GM18520 (cell line): ENCODE data around the gene PTPRJ.
"Not testable (repeated sequence)": the region's sequence is repeated elsewhere in the genome, so short reads cannot be mapped to it uniquely, and the experiment has no call there.

Source experiments
- ATAC-seq: cut with Tn5 transposase; IDR thresholded peaks from one replicate; pipeline ENCODE4 v1.9.1; 2021; ENCODE audit not compliant: unreplicated experiment

Gene PTPRJ

GRCh38 chr11:48017105-48017830, 36.9 kb downstream of the PTPRJ start:
- no peak for ATAC-seq

DNA sequence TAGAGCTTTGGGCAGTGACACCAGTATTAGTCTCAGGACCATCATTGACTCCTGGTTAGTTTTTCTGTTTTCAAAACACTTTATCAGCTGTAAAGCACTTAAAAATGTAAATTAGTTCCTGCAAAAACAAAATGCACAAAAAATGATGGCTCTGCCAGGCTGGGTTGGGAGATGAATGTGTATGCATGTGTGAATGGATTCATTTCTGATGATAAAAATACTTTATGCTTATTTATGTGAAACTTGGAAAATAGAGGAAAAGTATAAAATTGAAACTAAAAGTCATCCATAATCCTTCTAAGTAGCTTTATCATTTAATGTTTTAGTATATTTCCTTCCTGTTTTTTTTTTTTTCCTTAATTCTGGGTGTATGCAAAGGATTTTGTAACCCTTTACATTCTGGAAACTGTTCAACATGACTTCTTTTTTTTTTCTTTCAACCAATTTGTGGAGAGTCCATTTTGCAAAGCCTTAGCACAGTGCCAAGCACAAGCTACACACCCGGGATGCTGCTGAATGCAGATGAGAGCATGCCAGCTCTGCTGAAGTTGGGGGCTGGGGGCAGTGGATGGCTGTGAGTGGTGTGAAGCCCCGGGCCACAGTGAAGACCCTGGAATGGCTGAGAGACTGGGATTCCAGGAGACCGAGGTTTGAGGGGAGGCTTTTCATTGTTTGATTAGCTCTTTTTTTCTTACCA, 37.6 kb downstream of the PTPRJ start:
- no peak for ATAC-seq

DNA sequence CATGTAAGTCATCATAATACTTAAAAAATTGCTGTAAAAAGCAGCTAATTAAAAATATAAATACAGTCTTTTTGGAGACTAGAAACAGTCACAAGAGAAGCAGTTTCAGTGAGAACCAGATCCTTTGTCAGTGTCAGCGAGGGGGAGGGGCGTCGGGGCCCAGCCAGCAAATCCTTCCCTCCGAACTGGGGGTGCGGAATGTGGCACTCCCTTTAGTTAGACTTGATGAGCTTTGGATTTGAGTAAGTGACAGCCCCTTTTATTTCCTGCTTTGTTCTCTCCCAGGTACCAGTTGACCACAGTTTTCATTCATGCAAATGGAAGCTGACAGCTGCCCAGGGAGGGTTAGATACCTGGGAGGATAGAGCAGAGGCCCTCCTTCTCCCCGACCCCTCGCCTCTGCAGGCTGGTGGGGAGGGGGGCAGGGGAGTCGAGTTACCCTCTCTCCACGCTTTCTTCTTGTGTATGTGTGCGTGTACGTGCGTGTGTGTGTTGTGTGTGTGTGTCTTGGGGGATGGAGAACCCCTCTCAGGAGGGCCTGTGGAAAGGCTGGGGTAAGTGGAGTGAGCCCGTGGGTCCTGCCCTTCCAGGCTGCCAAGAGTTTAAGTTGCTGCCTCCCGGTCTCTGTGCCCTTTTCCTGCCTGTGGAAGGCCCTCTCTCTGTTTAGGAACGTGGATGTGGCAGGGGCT, 38.3 kb downstream of the PTPRJ start:
- no peak for ATAC-seq

DNA sequence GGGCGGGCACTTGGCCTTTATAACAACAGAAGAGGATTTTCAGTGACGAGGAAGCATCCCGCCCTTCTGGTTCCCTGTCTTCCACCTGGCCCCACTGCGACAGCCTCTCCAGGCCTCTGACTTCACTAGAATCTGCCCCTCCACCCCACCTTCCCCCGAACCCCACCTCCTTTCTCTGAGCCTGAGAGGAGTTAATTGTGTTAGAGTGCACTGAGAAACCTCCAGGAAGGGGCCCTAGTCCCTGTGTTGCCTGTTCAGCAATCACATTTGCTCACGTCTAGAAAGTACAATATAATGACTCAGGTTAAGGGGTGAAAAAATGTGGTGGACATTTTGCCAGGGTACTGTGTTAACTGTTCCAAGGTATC, 38.8 kb downstream of the PTPRJ start:
- ATAC-seq: no peak

DNA sequence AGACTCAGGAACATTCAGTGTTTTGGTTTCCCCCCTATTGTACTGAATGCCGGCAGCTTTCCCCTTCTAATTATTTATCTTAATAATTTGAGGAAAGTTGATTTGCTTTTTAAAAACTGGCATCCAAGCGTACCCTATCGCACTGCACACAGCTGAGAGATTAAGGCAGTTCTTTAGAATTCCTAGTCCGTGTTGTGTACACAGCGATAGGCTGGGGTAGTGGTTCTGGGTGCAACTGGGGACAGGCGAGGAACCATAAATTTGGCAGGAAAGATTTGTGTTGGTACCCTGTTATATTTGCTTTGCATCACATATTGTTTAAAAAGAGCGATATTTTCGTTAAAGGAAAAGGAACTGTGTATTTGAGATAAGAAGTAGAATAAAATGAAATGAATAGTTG, 39.2 kb downstream of the PTPRJ start:
- no peak for ATAC-seq

GRCh38 chr11:48020092-48020755, 39.9 kb downstream of the PTPRJ start:
- peak; percentile 80 for ATAC-seq

GRCh38 chr11:48021201-48021820, 41.0 kb downstream of the PTPRJ start:
- ATAC-seq: not testable (repeated sequence)

- no peak for ATAC-seq
Observed at GRCh38 chr11:48022445-48022844, 42.1 kb downstream of the PTPRJ start.

GRCh38 chr11:48023608-48024007, 43.2 kb downstream of the PTPRJ start:
- ATAC-seq: not testable (repeated sequence)

DNA sequence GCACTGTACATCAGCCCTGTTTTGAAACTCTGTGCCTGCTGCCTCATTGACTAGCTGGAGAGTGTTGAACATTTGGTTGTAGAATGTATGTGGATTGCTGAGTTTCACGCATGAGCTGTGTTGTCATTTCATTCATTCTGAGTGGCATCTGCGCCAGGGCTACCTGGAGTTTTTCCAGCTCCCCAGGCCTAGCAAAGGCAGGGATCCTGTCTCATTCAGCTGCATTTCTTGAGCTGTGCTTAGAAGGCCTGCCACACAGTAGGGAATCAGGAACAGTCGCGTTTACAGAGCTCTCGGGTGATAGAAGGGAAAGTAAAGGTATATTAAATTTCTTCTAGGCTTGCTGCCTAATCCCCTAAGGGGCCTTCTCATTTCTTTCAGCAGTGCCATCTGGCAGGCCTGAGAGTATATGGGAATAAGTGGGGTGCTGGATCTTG, 44.3 kb downstream of the PTPRJ start:
- no peak for ATAC-seq

GRCh38 chr11:48025293-48025983, 45.1 kb downstream of the PTPRJ start:
- no peak for ATAC-seq

GRCh38 chr11:48025984-48026340, 45.6 kb downstream of the PTPRJ start:
- ATAC-seq: no peak

- ATAC-seq: no peak
Observed at GRCh38 chr11:48028914-48029680, 48.7 kb downstream of the PTPRJ start.

DNA sequence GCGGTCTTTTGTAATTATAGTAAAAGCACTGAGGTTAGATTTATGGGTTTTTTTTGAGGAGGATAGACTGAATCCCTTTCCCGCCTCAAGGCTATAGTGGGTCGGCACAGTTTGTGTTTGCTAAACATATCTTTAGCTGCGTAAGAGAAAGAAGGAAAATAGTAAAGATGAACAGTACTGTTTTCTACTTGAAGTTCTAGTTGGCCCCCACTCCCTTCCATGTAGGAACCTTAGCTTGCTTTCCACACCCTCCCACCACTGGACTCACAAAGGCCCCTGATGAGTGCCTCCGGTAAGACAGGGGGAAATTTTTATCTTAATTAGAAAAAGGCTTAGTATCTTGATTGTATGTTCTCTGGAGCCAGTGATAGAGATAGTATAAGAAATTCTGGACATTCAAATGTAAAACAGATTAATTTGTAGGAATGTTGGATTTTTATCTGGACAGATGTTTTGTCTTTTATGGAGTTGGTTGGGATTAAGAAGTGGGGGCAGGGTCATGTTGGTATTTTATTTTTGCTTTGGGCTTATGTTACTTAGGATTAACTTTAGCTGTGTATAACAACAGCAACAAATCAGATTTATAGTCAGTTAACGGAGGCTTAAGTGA, 49.4 kb downstream of the PTPRJ start:
- ATAC-seq: no peak

DNA sequence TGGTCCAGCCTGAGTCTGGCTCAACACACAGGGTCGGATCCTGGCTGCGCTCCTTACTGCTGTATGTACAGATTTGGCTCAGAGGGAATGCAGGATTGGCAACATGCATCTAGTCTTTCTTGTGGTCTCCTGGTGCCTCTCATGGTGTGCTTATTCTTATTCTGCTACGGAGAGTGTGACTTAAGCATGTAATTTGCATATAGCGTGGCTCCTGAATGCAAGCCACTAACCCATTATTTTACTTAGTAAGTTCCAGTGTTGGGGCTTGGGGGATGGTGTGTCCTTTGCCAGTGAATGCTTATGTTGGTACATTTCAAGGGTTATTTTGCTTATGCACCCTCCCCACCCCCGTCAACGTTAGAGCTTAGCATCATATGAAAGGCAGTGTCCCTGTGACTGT, 51.2 kb downstream of the PTPRJ start:
- ATAC-seq: no peak

DNA sequence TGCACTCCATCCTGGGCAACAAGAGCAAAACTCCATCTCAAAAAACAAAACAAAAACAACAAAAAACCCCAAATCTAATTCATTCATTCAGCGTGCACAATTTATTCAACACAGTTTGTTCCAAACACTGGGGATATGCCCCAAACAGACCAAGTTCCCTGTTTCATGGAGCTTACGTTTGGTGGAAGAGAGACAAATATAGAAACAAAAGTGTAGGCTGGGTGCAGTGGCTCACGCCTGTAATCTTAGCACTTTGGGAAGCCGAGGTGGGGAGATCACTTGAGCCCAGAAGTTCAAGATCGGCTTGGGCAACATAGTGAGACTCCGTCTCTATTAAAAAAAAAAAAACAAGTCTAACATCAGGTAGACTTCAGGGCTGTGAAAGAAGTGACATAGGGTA, 52.4 kb downstream of the PTPRJ start:
- no peak for ATAC-seq

- no peak for ATAC-seq
Observed at GRCh38 chr11:48033918-48034341, 53.6 kb downstream of the PTPRJ start.

DNA sequence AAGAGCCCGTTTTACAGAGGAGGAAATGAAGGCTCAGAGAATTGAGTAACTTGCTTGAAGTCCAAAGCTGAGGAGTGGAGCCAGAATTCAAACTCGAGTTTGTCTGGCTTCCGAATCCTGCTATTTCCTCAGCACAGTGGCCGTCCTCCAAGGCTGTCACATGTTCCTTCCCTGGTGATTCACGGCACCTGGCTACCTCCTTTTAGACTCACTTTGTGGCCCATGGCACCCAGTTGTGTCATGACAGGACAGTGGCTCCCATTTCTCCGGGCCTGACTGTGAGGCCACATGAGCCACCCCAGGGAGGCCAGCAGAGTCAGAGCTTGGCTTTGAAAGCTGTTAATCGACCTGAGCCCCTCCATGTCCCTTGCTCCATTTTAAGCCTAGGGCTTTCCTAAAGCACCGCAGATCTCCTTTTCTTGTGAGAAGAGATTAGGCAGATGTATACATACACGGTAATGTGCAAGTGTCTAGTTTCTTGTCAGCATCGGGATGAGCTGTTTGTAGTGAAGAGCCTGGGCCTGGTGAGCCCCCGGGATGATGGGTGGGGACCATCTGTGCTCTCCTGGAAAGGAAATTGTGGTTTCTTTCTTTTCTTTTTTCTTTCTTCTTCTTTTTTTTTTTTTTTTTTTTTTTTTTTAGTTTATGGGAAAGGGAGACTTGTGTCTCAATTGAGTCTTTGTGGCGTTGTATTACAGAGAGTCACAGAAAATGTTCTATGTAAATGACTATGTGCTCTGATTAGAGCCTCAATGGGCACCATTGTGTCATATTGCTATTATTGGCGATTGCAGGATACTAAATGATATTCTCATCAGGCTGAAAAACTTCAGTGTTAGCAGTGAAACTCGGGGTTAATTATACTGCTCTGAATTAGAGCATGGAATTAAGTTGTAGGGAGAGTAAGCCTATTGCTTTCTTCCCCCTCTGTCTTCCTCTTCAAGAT, 54.8 kb downstream of the PTPRJ start:
- ATAC-seq: no peak
